ENCODE results near the gene PLEKHM2.

DNA sequence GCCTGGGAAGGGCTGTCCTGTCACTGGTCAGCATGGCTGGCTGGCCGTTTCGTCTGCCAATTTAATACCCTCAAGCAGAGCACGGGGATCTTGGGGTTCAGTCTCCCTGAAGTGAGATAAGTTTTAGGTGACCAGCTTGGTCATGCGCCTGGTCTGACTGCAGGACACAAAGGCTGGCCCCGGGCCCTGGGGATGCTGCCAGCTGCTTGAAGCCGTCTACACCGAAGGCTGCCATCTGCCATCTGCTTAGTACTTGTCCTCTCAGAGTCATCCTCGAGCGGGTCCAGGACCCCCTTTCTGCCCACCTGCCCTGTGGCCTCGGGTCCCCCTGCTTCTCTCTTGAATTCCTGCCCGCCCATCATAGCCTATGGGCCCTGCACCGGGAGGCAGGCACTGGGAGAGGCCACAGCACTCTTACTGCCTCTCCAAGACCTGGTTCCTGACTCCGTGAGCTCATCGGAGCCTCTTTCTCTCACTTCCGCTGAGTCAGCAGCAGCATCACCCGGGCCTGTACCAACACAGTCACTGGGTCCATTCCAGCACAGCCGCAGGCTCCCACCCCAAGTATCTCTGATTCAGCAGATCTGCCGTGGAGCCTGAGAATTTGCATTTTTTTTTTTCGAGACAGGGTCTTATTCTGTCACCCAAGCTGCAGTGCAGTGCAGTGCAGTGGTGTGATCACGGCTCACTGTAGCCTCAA lies 81.5 kb downstream of the PLEKHM2 start:
- no peak for TF ChIP-seq CTCF (IDR thresholded peaks at IDR 0.05)
- TF ChIP-seq POLR2A (IDR thresholded peaks at IDR 0.05) = no peak
- no peak for TF ChIP-seq EP300 (IDR thresholded peaks at IDR 0.05)

Measured in ovary (tissue), 3 donors.